Hematopoietic multipotent progenitor cell treated with erythropoietin and hydrocortisone succinate and interleukin-3 and kit ligand, for 17 days (in vitro differentiated cells): ENCODE data around the gene OR10G6.
"Not testable (repeated sequence)": the region's sequence is repeated elsewhere in the genome, so short reads cannot be mapped to it uniquely, and the experiment has no call there.

Experiments
- DNase-seq: peaks from one replicate; pipeline ENCODE4 v3.0.0-alpha.2; 2015; ENCODE audit warnings: low spot score

Gene OR10G6, protein sequence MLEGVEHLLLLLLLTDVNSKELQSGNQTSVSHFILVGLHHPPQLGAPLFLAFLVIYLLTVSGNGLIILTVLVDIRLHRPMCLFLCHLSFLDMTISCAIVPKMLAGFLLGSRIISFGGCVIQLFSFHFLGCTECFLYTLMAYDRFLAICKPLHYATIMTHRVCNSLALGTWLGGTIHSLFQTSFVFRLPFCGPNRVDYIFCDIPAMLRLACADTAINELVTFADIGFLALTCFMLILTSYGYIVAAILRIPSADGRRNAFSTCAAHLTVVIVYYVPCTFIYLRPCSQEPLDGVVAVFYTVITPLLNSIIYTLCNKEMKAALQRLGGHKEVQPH

DNA sequence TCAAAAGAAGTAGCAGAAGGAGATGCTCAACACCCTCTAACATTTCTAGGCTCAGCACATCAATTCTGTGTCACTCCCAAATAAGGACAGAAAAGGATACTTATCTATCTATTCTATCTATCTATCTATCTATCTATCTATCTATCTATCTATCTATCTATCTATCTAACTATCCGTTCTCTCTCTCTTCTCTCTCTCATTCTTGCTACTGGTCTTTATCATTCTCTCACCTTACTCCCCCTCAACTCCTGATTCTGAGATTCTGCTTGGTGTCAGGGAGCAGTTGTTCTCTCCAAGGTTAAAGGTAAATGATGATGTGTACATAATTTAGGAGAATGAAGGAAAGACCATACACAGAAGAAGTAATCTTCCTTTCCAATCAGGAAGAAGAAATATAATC is at the start of gene OR10G6:
TSS of gene OR10G6 (minus strand) at position 43 of the 400 bp plus-strand sequence. CDS start at position 43, 0 bp downstream.
- no peak for DNase-seq

DNA sequence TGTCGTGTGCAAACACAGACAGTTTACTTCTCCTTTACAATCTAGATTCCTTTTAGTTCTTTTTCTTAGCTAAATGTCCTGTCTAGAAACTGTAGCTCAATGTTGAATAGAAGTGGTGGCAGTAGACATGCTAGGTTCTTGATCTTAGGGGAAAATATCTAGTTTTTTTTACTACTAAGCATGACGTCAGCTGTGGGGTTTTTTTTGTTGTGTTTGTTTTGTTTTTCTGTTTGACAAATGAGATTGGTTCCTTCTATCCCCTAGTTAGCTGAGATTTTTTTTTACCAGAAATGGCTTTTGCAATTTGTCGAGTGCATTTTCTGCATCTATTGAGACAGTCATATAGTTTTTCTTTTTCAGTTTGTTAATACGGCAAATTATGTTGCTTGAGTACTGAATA is 48.5 kb upstream of the OR10G6 start:
- no peak for DNase-seq

DNA sequence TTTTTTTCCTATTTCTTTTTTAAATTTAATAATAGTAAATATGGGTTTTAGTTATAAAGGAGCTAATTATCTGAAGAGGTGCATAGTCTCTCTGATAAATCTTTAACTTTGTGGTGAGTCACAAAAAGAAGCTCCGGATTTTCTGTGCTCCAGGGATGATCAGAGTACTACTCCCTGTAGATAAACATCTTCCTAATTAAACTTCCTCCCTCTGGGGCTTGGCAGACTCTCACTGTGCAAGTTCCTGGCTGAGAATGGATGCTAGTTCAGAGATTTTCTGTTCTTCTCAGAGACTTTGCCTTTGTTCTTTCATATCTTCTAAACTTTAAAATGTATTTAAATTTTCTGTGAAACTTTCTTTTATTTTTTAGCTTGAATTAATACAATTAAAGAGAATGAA is 46.3 kb upstream of the OR10G6 start, which contains the start of gene OR10G7:
TSS of gene OR10G7 (minus strand) at position 72 of the 400 bp plus-strand sequence. CDS start 2,324 bp downstream, outside the sequence.
- no peak for DNase-seq

DNA sequence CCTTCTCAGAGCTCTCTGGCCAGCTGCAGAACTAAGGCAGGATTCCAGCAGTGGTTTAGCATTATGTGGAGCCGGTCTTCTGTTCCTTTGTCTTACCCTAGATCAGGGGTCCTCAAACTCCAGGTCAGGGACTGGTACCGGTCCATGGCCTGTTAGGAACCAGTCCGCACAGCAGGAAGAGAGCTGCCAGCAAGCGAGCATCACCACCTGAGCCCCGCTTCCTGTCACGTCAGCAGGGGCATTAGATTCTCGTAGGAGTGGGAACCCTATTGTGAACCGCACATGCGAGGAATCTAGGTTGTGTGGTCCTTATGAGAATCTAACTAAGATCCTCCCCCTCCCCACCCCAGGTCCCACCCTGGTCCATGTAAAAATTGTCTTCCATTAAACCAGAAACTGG is 44.6 kb upstream of the OR10G6 start:
- DNase-seq, result no peak

DNA sequence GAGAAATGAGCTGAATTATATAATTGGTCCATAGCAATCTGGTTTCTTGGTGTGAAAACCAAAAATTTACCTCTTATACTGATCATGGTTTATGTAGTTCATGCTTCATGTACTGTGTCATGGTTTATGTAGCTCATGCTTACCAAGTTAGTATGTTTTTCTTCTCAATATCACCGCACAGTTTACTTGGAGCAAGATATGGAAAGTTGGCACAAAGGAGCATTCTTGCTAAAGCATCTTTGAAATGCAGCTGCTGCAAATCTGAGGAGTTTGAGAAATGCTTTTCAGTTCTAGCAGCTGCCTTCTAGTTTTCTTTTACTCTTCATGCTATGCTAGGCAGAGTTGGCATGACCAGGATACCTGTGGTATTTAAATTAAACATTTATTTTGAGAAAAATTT is 41.7 kb upstream of the OR10G6 start:
- DNase-seq, result no peak

DNA sequence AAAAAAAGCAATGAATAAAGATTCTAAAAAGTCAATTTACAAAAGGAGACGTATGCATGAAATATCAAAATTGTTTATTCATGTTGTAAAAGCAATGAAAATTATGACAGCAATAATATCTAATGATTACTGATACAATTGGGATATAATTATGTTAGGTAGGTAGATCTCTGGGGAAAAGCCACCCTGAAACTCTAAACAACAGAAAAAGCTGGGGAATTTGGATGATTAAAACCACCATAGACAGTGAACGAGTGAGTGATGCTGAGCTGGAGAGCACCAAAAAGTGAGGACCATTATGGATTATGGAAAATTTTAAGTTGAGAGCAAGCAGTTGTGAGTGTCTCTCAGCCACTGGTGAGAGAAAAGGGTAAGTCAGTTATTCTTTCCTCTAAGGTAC is 31.5 kb upstream of the OR10G6 start, which contains the start of gene OR10G8:
TSS of gene OR10G8 (plus strand) at position 301 of the 400 bp plus-strand sequence. CDS start 2,825 bp downstream, outside the sequence.
- DNase-seq, result no peak

DNA sequence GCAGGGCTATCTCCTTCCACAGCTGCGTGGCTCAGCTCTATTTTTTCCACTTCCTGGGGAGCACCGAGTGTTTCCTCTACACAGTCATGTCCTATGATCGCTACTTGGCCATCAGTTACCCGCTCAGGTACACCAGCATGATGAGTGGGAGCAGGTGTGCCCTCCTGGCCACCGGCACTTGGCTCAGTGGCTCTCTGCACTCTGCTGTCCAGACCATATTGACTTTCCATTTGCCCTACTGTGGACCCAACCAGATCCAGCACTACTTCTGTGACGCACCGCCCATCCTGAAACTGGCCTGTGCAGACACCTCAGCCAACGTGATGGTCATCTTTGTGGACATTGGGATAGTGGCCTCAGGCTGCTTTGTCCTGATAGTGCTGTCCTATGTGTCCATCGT is 20.9 kb upstream of the OR10G6 start:
- DNase-seq, result not testable (repeated sequence)

DNA sequence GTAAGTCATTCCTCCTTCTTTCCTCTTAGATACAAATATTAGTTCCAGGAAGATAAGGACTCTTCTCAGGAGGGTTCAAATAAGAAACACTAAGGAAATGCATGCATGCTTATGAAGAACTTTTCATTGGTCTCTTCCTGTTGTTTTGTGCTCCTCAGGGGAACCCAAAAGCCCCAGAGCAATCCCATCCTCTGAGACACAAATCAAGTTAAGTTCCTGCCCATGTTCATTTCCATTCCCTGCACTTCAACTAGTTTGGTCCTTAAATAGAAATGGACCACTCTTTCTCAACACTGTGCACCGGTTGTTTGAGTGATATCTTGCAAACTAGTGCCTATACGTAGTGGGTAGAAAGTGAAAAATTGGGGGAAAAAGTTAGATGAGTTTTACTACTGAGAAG is 17.7 kb upstream of the OR10G6 start, which contains the start of gene OR10G4:
TSS of gene OR10G4 (plus strand) at position 301 of the 400 bp plus-strand sequence. CDS start 2,578 bp downstream, outside the sequence.
- DNase-seq, result no peak

DNA sequence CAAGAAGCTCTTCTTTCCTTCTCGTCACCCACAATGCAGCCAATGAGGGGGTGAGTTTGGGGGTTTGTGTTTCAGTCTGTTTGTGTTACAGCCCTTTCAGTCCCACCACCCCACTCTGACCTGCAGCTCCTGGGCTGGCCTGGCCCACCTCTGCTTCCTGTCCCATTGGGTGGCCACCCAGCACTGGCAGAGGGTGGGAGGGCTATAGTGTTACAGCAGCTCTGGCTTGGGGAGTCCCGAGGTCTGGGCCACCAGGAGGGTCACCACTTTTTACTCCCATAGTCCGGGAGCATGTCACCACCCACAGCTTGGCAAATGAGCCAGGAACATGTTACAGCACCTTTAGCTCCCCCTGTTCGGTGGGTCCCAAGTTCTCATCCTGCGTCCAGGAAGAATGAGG is 15.7 kb downstream of the OR10G6 start:
- DNase-seq, result no peak

DNA sequence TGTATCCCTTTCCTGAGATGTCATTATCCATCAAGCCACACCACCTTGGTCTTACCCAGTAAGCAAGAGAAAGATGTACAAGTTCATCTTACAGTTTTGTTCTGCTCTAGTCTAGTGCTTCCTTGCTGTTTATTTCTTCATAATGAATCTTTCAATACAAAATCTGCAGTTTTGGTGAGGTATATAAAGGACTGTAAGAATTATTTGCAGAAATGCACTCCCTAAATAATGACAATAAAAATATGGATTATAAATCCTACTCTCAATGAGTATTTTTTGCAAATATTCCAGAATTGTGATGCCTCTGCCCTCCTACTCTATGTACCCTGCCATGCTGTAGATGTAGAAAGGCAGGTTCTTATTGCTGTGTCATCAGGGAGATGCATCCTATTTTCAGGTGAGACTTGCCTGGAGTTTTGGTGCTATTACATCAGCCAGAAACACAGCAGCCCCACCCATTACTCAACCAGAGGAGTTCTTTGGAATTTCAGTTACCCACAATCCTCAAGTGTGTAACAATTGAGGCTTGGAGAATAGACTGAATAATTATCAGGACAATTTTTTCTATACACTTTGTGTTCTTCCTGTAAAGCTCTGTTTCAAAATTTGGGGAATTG is 17.1 kb downstream of the OR10G6 start, which contains the start of gene OR10S1:
TSS of gene OR10S1 (minus strand) at position 51 of the 617 bp plus-strand sequence. CDS start 117 bp downstream, outside the sequence.
- no peak for DNase-seq

DNA sequence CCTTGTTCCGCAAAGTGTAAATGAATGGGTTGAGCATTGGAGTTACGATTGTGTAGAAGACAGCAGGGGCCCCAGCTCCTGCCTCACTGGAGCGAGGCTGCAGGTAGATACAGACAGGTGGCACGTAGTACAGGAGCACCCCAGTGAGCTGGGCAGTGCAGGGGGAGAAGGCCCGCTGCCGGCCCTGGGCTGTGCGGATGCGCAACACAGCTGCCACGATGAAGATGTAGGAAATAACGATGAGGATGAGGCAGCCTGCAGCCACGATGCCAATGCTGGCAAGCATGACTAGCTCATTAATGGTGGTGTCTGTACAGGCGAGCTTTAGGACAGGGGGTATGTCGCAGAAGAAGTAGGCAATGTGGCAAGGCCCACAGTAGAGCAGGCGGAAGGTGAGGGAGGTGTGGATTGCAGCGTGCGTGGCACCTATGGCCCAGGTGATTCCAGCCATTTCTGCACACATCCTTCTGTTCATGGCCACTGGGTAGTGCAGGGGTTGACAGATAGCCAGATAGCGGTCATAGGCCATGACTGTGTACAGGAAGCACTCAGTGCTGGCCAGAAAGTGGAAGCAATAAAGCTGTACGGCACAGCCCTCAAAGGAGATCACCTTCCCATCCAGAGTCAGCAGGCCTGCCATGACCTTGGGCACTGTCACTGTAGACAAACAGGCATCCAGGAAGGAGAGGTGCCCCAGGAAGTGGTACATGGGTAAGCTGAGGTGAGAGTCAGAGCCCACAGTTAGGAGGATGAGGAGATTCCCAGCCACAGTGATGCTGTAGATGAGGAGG is 18.0 kb downstream of the OR10G6 start:
- no peak for DNase-seq

DNA sequence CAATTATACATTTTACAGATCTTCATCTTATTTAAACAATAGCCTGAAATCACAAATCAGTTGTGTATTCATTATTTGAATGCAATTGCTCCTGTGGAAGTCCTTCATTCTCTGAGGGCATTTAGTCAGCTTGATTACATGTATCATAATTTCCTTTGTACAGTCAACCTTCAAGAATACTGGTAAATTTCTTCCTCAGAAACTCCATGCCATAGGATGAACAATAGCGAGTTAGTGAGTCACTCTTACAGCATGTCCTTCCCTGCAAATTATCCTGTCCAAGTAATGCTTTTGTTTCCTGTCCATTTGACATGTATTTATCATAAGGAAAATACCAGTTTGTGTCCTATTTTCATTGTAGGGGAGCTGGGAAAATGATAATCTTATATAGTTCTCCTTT is 21.1 kb downstream of the OR10G6 start:
- DNase-seq, result no peak

DNA sequence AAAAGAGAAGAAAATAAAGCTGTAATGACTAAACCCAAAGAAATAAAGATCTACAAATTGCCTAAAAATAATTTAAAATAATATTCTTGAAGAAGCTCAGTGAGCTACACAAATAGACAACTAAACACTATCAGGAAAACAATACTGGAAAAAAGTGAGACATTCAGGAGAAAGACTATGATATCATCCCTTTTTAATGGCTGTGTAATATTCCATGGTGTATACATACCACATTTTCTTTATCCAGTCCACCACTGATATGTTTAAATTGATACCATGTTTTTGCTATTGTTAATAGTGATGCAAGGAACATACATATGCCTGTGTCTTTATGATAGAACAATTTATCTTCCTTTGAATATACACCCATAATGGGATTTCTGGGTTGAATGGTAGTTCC is 38.2 kb downstream of the OR10G6 start:
- no peak for DNase-seq

DNA sequence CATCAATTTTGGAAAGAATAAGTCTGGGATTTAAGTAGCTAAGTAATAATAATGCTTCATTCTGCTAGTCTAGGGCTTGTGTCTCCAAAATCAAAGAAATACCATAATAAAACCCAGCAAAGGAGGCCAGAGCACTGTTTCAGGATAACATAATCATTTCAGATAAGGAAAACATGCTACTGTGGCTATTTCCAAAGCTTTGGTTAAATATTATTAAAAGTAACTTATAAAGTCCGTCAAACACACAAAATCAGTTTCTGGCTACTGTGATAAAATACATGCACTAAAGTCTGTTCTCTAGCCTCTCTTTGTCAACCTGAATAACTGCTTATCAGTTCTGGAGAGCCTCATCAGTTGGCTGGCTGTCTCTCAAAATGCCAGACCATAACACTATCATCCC is 49.8 kb downstream of the OR10G6 start:
- DNase-seq, result no peak
